Measurements from ENCODE around the gene SRA1.

The SRA1 gene

GRCh38 chr5:140548791-140549190 lies 8.5 kb downstream of the SRA1 start:
- DNase-seq = no peak

GRCh38 chr5:140548300-140548688 lies 9.0 kb downstream of the SRA1 start:
- no peak for DNase-seq

GRCh38 chr5:140547508-140548299 lies 9.6 kb downstream of the SRA1 start, which contains the start of gene EIF4EBP3:
Gene EIF4EBP3 (plus strand): TSS chr5:140547662. CDS start chr5:140547738, 76 bp downstream.
- DNase-seq = peak; percentile 49 to 85 (median 72)

- no peak for DNase-seq
Observed at GRCh38 chr5:140546851-140547507, 10.3 kb downstream of the SRA1 start.

GRCh38 chr5:140545606-140546005 lies 11.7 kb downstream of the SRA1 start:
- DNase-seq = no peak

GRCh38 chr5:140544986-140545385 lies 12.3 kb downstream of the SRA1 start:
- no peak for DNase-seq

- DNase-seq = no peak
Observed at GRCh38 chr5:140542972-140543371, 14.3 kb downstream of the SRA1 start.

GRCh38 chr5:140540227-140540626 lies 17.0 kb downstream of the SRA1 start:
- DNase-seq = no peak

- no peak for DNase-seq
Observed at GRCh38 chr5:140524003-140524402, 33.3 kb downstream of the SRA1 start.

GRCh38 chr5:140513124-140513523 lies 44.1 kb downstream of the SRA1 start:
- DNase-seq = no peak

GRCh38 chr5:140509898-140510297 lies 47.4 kb downstream of the SRA1 start:
- no peak for DNase-seq

GRCh38 chr5:140502834-140503233 lies 54.4 kb downstream of the SRA1 start:
- DNase-seq = no peak
